Measurements from ENCODE around the gene CCDC57. TPM values are rescaled to one million over a fixed set of nuclear protein-coding genes. Genes with fewer than 3 reads are reported as not detected.

Gene CCDC57
- total and polyA plus RNA-seq, 2 of the 8 experiments (the other 6 are each of a cell fraction or from before 2014, with no cell fraction given): 8.4 to 12.9 TPM

- TF ChIP-seq JUND (IDR thresholded peaks at IDR 0.05; ENCODE audit: low read length): no peak
- TF ChIP-seq TBP (IDR thresholded peaks at IDR 0.05; ENCODE audit: low read depth, low read length): no peak
- no peak for TF ChIP-seq ATF2 (IDR thresholded peaks at IDR 0.05; ENCODE audit: low read length)
- no peak for TF ChIP-seq SAP30 (IDR thresholded peaks at IDR 0.05; ENCODE audit: insufficient read depth, insufficient replicate concordance, low read length)
- TF ChIP-seq YY1 (IDR thresholded peaks at IDR 0.05; ENCODE audit: low read depth, low read length): no peak
- no peak for TF ChIP-seq BCL11A (IDR thresholded peaks at IDR 0.05; ENCODE audit: low read depth in 2 of 2, low read length in 2 of 2)
- no peak for TF ChIP-seq SIRT6 (IDR thresholded peaks at IDR 0.05; ENCODE audit: low read length)
These were observed 11.7 kb downstream of the CCDC57 start (continued) for GRCh38 chr17:82200743-82201497.
